Measurements from ENCODE around the gene ATXN1.
"Not testable (repeated sequence)": the region's sequence is repeated elsewhere in the genome, so short reads cannot be mapped to it uniquely, and the experiment has no call there.

The ATXN1 gene

GRCh38 chr6:16286151-16286522, 475.1 kb downstream of the ATXN1 start:
- no peak for DNase-seq

GRCh38 chr6:16285467-16286150, 475.7 kb downstream of the ATXN1 start:
- DNase-seq, result no peak

GRCh38 chr6:16284472-16284871, 476.8 kb downstream of the ATXN1 start:
- no peak for DNase-seq

- no peak for DNase-seq
Observed at GRCh38 chr6:16282370-16282769, 478.9 kb downstream of the ATXN1 start.

- no peak for DNase-seq
Observed at GRCh38 chr6:16279243-16279642, 482.0 kb downstream of the ATXN1 start.

GRCh38 chr6:16278750-16279149, 482.5 kb downstream of the ATXN1 start:
- DNase-seq, result no peak

GRCh38 chr6:16278048-16278724, 483.1 kb downstream of the ATXN1 start:
- no peak for DNase-seq

- DNase-seq, result peak; percentile 74
Observed at GRCh38 chr6:16277101-16277981, 483.9 kb downstream of the ATXN1 start.

GRCh38 chr6:16274885-16275589, 486.2 kb downstream of the ATXN1 start:
- no peak for DNase-seq

- DNase-seq, result no peak
Observed at GRCh38 chr6:16274483-16274882, 486.8 kb downstream of the ATXN1 start.

- DNase-seq, result peak; percentile 14
Observed at GRCh38 chr6:16273256-16273655, 488.0 kb downstream of the ATXN1 start.

- no peak for DNase-seq
Observed at GRCh38 chr6:16272201-16272600, 489.1 kb downstream of the ATXN1 start.

GRCh38 chr6:16271428-16271827, 489.8 kb downstream of the ATXN1 start:
- no peak for DNase-seq

GRCh38 chr6:16270178-16270794, 491.0 kb downstream of the ATXN1 start:
- no peak for DNase-seq

GRCh38 chr6:16269442-16270070, 491.7 kb downstream of the ATXN1 start:
- DNase-seq, result not testable (repeated sequence)

- DNase-seq, result no peak
Observed at GRCh38 chr6:16267428-16268263, 493.6 kb downstream of the ATXN1 start.

- DNase-seq, result no peak
Observed at GRCh38 chr6:16265351-16266341, 495.6 kb downstream of the ATXN1 start.

GRCh38 chr6:16264785-16265184, 496.5 kb downstream of the ATXN1 start:
- no peak for DNase-seq

GRCh38 chr6:16263464-16264099, 497.7 kb downstream of the ATXN1 start:
- DNase-seq, result not testable (repeated sequence)

Data from GDM1 (cell line).